ENCODE measurements around the gene TMEM108. TPM values are rescaled to one million over a fixed set of nuclear protein-coding genes. Genes with fewer than 3 reads are reported as not detected.

Gene TMEM108
- total RNA-seq, 4 donors from 2014 or later: 1.1 to 3.2 TPM; not detected in 2

DNA sequence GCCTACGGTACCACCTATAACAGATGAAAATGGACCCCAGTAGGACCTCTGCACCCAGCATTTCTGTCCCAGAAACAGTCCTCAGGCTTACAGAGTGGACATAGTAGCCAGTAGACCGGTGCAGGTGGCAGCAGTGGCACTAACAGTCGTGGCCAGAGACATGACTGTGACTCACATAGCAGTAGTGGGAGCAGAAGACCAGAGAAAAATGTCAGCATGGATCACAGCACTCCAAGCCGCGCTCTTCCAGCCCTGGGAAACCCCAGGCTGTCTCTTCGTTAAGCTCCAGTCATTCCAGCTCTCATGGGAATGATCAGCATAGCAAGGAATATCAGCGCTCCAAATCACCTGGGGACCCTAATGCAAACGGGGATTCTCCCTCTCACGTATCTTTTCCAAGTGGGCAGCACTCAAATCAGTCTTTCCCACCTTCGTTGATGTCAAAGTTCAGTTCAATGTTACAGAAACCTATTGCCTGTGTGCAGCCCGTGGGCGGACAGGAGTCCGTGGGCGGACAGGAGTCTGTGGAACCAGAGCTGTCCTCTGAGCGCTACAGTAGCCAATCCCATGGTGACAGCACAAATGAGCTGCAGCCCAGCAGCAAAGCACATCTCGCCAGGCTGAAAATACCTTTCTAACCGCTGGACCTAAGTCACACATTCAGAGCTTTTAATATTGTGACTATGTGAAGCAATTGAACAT is 372.2 kb downstream of the TMEM108 start:
- intact Hi-C loops (cut with DNase I; ENCODE audit: low total_unique reads): no loop called here
- TF ChIP-seq CTCF (IDR thresholded peaks at IDR 0.05) (no peak), POLR2A (IDR thresholded peaks at IDR 0.05) (no peak)

DNA sequence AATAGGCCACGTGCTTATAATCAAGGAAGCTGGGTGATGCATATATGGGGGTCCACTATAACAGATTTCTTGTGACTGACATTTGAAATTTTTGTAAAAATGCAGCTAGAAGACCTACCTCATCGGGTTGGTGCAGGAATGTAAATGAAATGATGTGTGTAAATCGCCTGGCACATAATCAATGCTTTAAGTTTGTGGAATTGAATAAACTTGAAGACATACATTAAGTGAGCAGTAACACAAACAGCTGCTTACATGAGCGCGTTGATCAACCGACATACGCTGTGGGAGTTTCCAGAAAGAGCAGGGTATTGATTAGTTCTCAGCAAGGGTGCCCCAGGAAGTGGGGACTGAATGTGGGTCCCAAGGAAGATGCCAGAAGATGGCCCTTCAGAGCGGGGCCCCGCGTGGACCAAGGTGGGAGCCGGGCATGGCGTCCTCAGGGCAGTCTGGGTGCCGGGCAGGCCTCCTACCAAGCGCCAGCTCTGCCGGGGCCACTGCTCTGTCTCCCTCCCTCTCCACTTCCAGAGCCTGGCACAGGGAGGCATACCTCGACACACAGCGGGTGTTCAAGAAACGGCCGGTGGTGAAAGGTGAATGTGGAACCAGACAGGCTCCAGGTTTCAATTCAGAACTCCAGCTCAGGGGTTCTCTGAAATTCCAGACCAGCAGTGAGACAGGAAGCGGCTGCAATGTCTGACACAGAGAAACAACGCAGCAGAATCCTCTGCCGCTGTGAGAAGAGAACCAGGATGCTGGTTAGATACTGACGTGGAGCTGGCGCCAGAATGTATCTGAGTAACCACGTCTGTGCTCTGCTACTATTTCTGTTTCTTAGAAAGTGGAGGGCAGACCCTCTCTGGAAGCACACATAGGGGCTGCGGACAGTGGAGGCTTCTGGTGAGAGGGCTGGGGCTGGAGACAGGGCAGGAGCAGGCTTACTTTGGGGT is 374.3 kb downstream of the TMEM108 start:
- peak overlapping the region in 1 of 2 donors; percentile 12 for H3K4me3 ChIP-seq
- intact Hi-C loops (cut with DNase I; ENCODE audit: low total_unique reads): no loop called here
- H3K4me1 ChIP-seq: no peaks in the 10 kb centered on the region
- no peaks in the 10 kb centered on the region for H3K9me3 ChIP-seq
- TF ChIP-seq POLR2A (IDR thresholded peaks at IDR 0.05) (no peak), CTCF (IDR thresholded peaks at IDR 0.05) (no peak)
- H3K27ac ChIP-seq: peak overlapping the region; percentile 65 to 77
- no peaks in the 10 kb centered on the region for H3K27me3 ChIP-seq
- no peaks in the 10 kb centered on the region for H3K36me3 ChIP-seq
- DNase-seq: peak in 1 of 2 donors; percentile 49

More for the DNA sequence above, 372.2 kb downstream of the TMEM108 start:
- Histone ChIP-seq H3K27ac (no peak overlapping the region), H3K4me1 (no peaks in the 10 kb centered on the region), H3K4me3 (no peak overlapping the region), H3K27me3 (no peaks in the 10 kb centered on the region), H3K9me3 (no peaks in the 10 kb centered on the region), H3K36me3 (no peaks in the 10 kb centered on the region)
- no peak for DNase-seq

- Histone ChIP-seq H3K4me3 (peak overlapping the region in 1 of 2 donors; percentile 12), H3K27ac (peak overlapping the region; percentile 65 to 77), H3K9me3 (no peaks in the 10 kb centered on the region), H3K27me3 (no peaks in the 10 kb centered on the region), H3K36me3 (no peaks in the 10 kb centered on the region), H3K4me1 (no peaks in the 10 kb centered on the region)
- DNase-seq: peak in 1 of 2 donors; percentile 51
- intact Hi-C loops (cut with DNase I; ENCODE audit: low total_unique reads): no loop called here
- TF ChIP-seq CTCF (IDR thresholded peaks at IDR 0.05): no peak
- no peak for TF ChIP-seq POLR2A (IDR thresholded peaks at IDR 0.05)
Observed at GRCh38 chr3:133413161-133414020, 375.2 kb downstream of the TMEM108 start.

DNA sequence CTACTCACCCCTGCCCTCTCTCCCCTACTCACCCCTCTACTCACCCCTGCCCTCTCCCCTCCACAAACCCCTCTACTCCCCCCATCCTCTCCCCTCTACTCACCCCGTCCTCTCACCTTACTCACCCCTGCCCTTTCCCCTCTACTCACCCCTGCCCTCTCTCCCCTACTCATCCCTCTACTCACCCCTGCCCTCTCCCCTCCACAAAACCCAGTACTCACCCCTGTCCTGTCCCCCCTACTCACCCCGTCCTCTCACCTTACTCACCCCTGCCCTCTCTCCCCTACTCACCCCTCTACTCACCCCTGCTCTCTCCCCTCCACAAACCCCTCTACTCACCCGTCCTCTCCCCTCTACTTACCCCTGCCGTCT is 375.8 kb downstream of the TMEM108 start:
- H3K27ac ChIP-seq: peak overlapping the region; percentile 65 to 77
- no peaks in the 10 kb centered on the region for H3K4me1 ChIP-seq
- no peak for TF ChIP-seq CTCF (IDR thresholded peaks at IDR 0.05)
- TF ChIP-seq POLR2A (IDR thresholded peaks at IDR 0.05): no peak
- H3K27me3 ChIP-seq: no peaks in the 10 kb centered on the region
- no peak for DNase-seq
- H3K9me3 ChIP-seq: no peaks in the 10 kb centered on the region
- H3K4me3 ChIP-seq: no peak overlapping the region
- no peaks in the 10 kb centered on the region for H3K36me3 ChIP-seq
- intact Hi-C loops (cut with DNase I; ENCODE audit: low total_unique reads): no loop called here
